B cell (primary cell): ENCODE measurements around the gene ACBD4.

Source experiments
- EZH2 ChIP-seq: IDR thresholded peaks from 2 replicates; pipeline ENCODE4 v1.6.1; 2012; ENCODE audit warnings: borderline replicate concordance, low read depth, mild to moderate bottlenecking, moderate library complexity, low read length; ENCODE audit not compliant: insufficient read depth, poor library complexity, severe bottlenecking
- TF ChIP-seq, protein P1 (sequence below): fragments of 200-600 bp; IDR thresholded peaks from one replicate; pipeline ENCODE4 v1.8.0; 2022; ENCODE audit warnings: antibody characterized with exemption, mild to moderate bottlenecking

- TF ChIP-seq, protein P1, sequence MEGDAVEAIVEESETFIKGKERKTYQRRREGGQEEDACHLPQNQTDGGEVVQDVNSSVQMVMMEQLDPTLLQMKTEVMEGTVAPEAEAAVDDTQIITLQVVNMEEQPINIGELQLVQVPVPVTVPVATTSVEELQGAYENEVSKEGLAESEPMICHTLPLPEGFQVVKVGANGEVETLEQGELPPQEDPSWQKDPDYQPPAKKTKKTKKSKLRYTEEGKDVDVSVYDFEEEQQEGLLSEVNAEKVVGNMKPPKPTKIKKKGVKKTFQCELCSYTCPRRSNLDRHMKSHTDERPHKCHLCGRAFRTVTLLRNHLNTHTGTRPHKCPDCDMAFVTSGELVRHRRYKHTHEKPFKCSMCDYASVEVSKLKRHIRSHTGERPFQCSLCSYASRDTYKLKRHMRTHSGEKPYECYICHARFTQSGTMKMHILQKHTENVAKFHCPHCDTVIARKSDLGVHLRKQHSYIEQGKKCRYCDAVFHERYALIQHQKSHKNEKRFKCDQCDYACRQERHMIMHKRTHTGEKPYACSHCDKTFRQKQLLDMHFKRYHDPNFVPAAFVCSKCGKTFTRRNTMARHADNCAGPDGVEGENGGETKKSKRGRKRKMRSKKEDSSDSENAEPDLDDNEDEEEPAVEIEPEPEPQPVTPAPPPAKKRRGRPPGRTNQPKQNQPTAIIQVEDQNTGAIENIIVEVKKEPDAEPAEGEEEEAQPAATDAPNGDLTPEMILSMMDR, result no peak
- TF ChIP-seq EZH2, result no peak
Observed at GRCh38 chr17:45148183-45149036, 12.9 kb downstream of the ACBD4 start, which contains the start of gene HEXIM1.
